ENCODE results near the gene IL17RC. TPM values are rescaled to one million over a fixed set of nuclear protein-coding genes. Genes with fewer than 3 reads are reported as not detected.
A peak's percentile ranks its signal among the peaks of the same experiment; 100 is the strongest.
"Not testable (repeated sequence)": the region's sequence is repeated elsewhere in the genome, so short reads cannot be mapped to it uniquely, and the experiment has no call there.

IL17RC gene
- total and polyA plus RNA-seq, 2 donors from 2014 or later: 27.5 to 31.5 TPM

DNA sequence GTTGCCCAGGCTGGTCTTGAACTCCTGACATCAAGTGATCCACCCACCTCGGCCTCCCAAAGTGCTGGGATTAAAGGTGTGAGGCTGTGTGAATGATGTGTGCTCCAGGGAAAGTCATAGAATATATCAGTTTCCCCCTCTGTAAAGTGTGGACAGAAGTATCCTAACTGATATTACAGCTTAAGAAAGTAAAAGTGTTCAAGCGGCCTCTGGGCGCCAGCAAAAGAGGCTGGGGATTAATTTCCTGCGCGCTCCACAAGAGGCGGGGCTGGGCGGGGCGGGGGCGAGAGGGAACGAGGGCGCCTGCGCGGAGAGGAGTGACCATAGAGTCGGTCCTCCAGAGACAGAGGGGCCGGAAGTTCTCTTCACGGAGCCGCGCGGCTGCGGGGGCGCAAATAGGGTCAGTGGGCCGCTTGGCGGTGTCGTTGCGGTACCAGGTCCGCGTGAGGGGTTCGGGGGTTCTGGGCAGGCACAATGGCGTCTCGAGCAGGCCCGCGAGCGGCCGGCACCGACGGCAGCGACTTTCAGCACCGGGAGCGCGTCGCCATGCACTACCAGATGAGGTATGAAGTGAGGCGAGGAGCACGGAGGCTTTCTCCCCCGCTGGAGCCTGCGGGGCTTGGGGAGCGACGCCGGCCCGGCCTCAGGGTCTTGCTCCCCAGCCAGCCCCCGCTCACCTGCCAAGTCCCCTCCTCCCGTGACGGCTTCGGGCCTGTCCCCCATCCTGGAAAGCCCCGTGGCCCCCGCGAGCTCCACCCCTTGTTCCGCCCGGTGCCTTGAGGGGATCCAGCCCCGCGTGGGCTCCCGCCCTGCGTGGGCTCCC, 26.4 kb upstream of the IL17RC start, which contains the start of gene JAGN1:
Gene JAGN1, plus strand, starts transcription at position 362 of the 823 bp plus-strand sequence. Its CDS starts 113 bp downstream, at position 475.
- FAIRE-seq (no peak), DNase-seq (peak; percentile 94 to 96 (median 95))
- Histone ChIP-seq H3K27ac (ENCODE audit: low read depth in 2 of 2, low read length in 2 of 2) (peak within 1 kb of the TSS; percentile 97), H3K4me1 (ENCODE audit: control insufficient read depth in 2 of 3, insufficient read depth in 2 of 3, low read depth in 1 of 3, low read length in 3 of 3) (peaks cover 0 to 13% (median 9%) of the 10 kb centered on the region in 3 donors), H3K27me3 (ENCODE audit: control insufficient read depth, insufficient read depth, low read length) (no peaks in the 10 kb centered on the region), H3K9ac (ENCODE audit: low read length in 3 of 3) (peak within 1 kb of the TSS; percentile 71 to 94 (median 86)), H3K9me3 (ENCODE audit: control insufficient read depth in 2 of 3, insufficient read depth in 1 of 3, low read length in 3 of 3) (no peaks in the 10 kb centered on the region), H3K4me3 (ENCODE audit: low read length in 3 of 3) (peak within 1 kb of the TSS; percentile 78 to 91 (median 79)), H3K36me3 (ENCODE audit: control insufficient read depth in 2 of 3, insufficient read depth in 3 of 3, low read length in 3 of 3) (peaks cover 0 to 11% (median 8%) of the 10 kb centered on the region in 3 donors)
- TF ChIP-seq, protein P1, sequence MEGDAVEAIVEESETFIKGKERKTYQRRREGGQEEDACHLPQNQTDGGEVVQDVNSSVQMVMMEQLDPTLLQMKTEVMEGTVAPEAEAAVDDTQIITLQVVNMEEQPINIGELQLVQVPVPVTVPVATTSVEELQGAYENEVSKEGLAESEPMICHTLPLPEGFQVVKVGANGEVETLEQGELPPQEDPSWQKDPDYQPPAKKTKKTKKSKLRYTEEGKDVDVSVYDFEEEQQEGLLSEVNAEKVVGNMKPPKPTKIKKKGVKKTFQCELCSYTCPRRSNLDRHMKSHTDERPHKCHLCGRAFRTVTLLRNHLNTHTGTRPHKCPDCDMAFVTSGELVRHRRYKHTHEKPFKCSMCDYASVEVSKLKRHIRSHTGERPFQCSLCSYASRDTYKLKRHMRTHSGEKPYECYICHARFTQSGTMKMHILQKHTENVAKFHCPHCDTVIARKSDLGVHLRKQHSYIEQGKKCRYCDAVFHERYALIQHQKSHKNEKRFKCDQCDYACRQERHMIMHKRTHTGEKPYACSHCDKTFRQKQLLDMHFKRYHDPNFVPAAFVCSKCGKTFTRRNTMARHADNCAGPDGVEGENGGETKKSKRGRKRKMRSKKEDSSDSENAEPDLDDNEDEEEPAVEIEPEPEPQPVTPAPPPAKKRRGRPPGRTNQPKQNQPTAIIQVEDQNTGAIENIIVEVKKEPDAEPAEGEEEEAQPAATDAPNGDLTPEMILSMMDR (IDR thresholded peaks at IDR 0.05; ENCODE audit: borderline replicate concordance, extremely low read depth, insufficient read depth): no peak
- intact Hi-C loops (cut with DNase I): no loop called here

- H3K9me3 ChIP-seq (ENCODE audit: control insufficient read depth in 2 of 3, insufficient read depth in 1 of 3, low read length in 3 of 3): no peaks in the 10 kb centered on the region
- DNase-seq (no peak), FAIRE-seq (no peak)
- no peaks in the 10 kb centered on the region for H3K27me3 ChIP-seq (ENCODE audit: control insufficient read depth, insufficient read depth, low read length)
- peak overlapping the region; percentile 71 to 91 (median 78) for H3K4me3 ChIP-seq (ENCODE audit: low read length in 3 of 3)
- H3K27ac ChIP-seq (ENCODE audit: low read depth in 2 of 2, low read length in 2 of 2): peak overlapping the region; percentile 97
- H3K9ac ChIP-seq (ENCODE audit: low read length in 3 of 3): peak overlapping the region; percentile 71 to 94 (median 86)
- intact Hi-C loops (cut with DNase I): no loop called here
- TF ChIP-seq, protein P1 (IDR thresholded peaks at IDR 0.05; ENCODE audit: borderline replicate concordance, extremely low read depth, insufficient read depth): no peak
- peaks cover 0 to 15% (median 9%) of the 10 kb centered on the region in 3 donors for H3K4me1 ChIP-seq (ENCODE audit: control insufficient read depth in 2 of 3, insufficient read depth in 2 of 3, low read depth in 1 of 3, low read length in 3 of 3)
- H3K36me3 ChIP-seq (ENCODE audit: control insufficient read depth in 2 of 3, insufficient read depth in 3 of 3, low read length in 3 of 3): peaks cover 0 to 11% (median 8%) of the 10 kb centered on the region in 3 donors
These were observed 25.8 kb upstream of the IL17RC start for GRCh38 chr3:9891072-9891622.

DNA sequence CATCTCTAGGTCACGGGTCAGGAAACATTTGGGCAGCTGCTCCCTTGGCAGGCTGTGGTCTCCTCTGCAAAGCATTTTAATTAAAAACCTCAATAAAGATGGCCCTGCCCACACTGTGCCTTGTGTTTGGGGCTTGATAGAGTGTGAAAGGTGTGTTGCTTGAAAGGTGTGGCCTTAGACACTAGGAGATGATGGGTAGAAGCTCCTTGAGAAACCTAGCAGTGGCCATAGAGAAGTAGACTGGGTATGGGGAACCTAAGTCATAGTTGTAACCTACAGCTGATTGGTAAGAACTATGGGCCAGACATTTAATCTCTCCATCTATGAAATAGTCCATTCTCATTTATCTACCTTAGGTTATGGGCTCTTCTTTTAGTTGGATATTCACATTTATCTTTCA, 23.2 kb upstream of the IL17RC start:
- intact Hi-C loops (cut with DNase I): no loop called here
- FAIRE-seq: no peak
- TF ChIP-seq, protein P1 (IDR thresholded peaks at IDR 0.05; ENCODE audit: borderline replicate concordance, extremely low read depth, insufficient read depth): no peak
- H3K4me3 ChIP-seq (ENCODE audit: low read length in 3 of 3): no peak overlapping the region
- H3K27me3 ChIP-seq (ENCODE audit: control insufficient read depth, insufficient read depth, low read length): no peaks in the 10 kb centered on the region
- no peaks in the 10 kb centered on the region for H3K9me3 ChIP-seq (ENCODE audit: control insufficient read depth in 2 of 3, insufficient read depth in 1 of 3, low read length in 3 of 3)
- no peak overlapping the region for H3K9ac ChIP-seq (ENCODE audit: low read length in 3 of 3)
- peaks cover 0 to 11% (median 8%) of the 10 kb centered on the region in 3 donors for H3K36me3 ChIP-seq (ENCODE audit: control insufficient read depth in 2 of 3, insufficient read depth in 3 of 3, low read length in 3 of 3)
- H3K4me1 ChIP-seq (ENCODE audit: control insufficient read depth in 2 of 3, insufficient read depth in 2 of 3, low read depth in 1 of 3, low read length in 3 of 3): peaks cover 6 to 40% (median 24%) of the 10 kb centered on the region in 3 donors
- H3K27ac ChIP-seq (ENCODE audit: low read depth in 2 of 2, low read length in 2 of 2): no peak overlapping the region
- DNase-seq: no peak

DNA sequence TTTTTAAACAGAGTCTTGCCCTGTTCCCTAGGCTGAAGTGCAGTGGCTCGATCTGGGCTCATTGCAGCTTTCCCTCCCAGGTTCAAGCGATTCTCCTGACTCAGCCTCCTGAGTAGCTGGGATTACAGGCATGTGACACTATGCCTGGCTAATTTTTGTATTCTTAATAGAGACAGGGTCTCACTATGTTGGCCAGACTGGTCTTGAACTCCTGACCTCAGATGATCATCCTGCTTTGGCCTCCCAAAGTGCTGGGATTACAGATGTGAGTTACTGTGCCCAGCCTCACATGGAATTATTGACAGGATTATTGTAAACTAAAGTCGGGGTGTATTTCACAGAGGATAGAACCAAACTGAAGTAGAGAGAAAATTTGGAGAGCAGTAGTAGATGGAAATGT, 21.2 kb upstream of the IL17RC start:
- H3K4me1 ChIP-seq (ENCODE audit: control insufficient read depth in 2 of 3, insufficient read depth in 2 of 3, low read depth in 1 of 3, low read length in 3 of 3): peaks cover 6 to 41% (median 28%) of the 10 kb centered on the region in 3 donors
- FAIRE-seq; H3K9me3 ChIP-seq (ENCODE audit: control insufficient read depth in 2 of 3, insufficient read depth in 1 of 3, low read length in 3 of 3); H3K4me3 ChIP-seq (ENCODE audit: low read length in 3 of 3); H3K27me3 ChIP-seq (ENCODE audit: control insufficient read depth, insufficient read depth, low read length); DNase-seq; H3K27ac ChIP-seq (ENCODE audit: low read depth in 2 of 2, low read length in 2 of 2); H3K9ac ChIP-seq (ENCODE audit: low read length in 3 of 3); intact Hi-C loops (cut with DNase I): not testable (repeated sequence)
- H3K36me3 ChIP-seq (ENCODE audit: control insufficient read depth in 2 of 3, insufficient read depth in 3 of 3, low read length in 3 of 3): peaks cover 0 to 11% (median 8%) of the 10 kb centered on the region in 3 donors

DNA sequence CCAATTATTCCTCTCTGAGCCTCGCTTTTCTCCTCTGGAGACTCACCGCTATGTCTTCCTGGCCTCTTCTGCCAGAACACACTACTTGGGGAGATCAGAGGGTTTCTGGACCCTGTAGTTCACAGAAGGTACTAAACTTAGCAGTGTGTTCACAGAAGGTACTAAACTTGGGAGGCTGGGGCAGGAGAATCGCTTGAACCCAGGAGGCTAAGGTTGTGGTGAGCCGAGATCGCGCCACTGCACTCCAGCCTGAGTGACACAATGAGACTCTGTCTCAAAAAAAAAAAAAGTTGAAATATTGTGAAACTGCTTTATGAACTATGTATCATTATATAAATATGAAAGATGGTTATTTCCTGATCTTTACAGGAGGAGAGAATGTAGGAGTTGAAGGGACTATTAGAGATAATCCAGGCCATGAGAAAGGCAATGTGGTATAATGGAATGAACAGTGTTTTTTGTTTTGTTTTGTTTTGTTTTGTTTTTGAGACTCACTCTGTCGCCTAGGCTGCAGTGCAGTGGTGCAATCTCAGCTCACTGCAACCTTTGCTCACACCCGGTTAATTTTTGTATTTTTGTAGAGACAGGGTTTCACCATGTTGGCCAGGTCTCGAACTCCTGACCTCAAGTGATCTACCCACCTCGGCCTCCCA, 20.0 kb upstream of the IL17RC start:
- H3K9me3 ChIP-seq (ENCODE audit: control insufficient read depth in 2 of 3, insufficient read depth in 1 of 3, low read length in 3 of 3); H3K9ac ChIP-seq (ENCODE audit: low read length in 3 of 3); intact Hi-C loops (cut with DNase I); H3K4me3 ChIP-seq (ENCODE audit: low read length in 3 of 3); FAIRE-seq; DNase-seq; H3K27me3 ChIP-seq (ENCODE audit: control insufficient read depth, insufficient read depth, low read length): not testable (repeated sequence)
- peaks cover 0 to 11% (median 8%) of the 10 kb centered on the region in 3 donors for H3K36me3 ChIP-seq (ENCODE audit: control insufficient read depth in 2 of 3, insufficient read depth in 3 of 3, low read length in 3 of 3)
- peak overlapping the region in 1 of 2 donors; percentile 90 for H3K27ac ChIP-seq (ENCODE audit: low read depth in 2 of 2, low read length in 2 of 2)
- peaks cover 6 to 41% (median 28%) of the 10 kb centered on the region in 3 donors for H3K4me1 ChIP-seq (ENCODE audit: control insufficient read depth in 2 of 3, insufficient read depth in 2 of 3, low read depth in 1 of 3, low read length in 3 of 3)

Data from kidney (tissue), 14 donors.